GM23338 (cell line): Measurements from ENCODE around the gene CRYAB. TPM values are rescaled to one million over a fixed set of nuclear protein-coding genes. Genes with fewer than 3 reads are reported as not detected.
"Not testable (repeated sequence)": the region's sequence is repeated elsewhere in the genome, so short reads cannot be mapped to it uniquely, and the experiment has no call there.

Source experiments
- ATAC-seq: fragments of 200-7000 bp; cut with Tn5 transposase; 3 replicates; pipeline ENCODE4 v1.9.1; 2020
- DNase-seq: peaks from one replicate; pipeline ENCODE4 v3.0.0-alpha.2; 2015; ENCODE audit warnings: low spot score
- H2AFZ ChIP-seq: fragments of 200-600 bp; sonication (generic); 2 replicates; pipeline ENCODE4 v1.8.0; 2016; ENCODE audit warnings: antibody characterized with exemption, mild to moderate bottlenecking, moderate library complexity
- H3F3A ChIP-seq: fragments of 200-600 bp; sonication (generic); replicated peaks from 2 replicates; pipeline ENCODE4 v1.8.0; 2017; ENCODE audit warnings: antibody characterized with exemption, mixed run types, low read depth
- H3K27ac ChIP-seq: fragments of 200-600 bp; sonication (generic); 2 replicates; pipeline ENCODE4 v1.6.1; 2016; ENCODE audit warnings: low read depth
- H3K27me3 ChIP-seq: fragments of 200-600 bp; sonication (generic); 2 replicates; pipeline ENCODE4 v1.8.0; 2016; ENCODE audit warnings: mild to moderate bottlenecking, mixed run types, moderate library complexity; ENCODE audit not compliant: insufficient read depth
- H3K36me3 ChIP-seq: fragments of 200-600 bp; sonication (generic); 2 replicates; pipeline ENCODE4 v1.8.0; 2016; ENCODE audit warnings: mild to moderate bottlenecking; ENCODE audit not compliant: insufficient read depth
- H3K4me1 ChIP-seq: fragments of 200-600 bp; sonication (generic); 2 replicates; pipeline ENCODE4 v1.8.0; 2016; ENCODE audit warnings: mild to moderate bottlenecking, moderate library complexity; ENCODE audit not compliant: insufficient read depth
- H3K4me2 ChIP-seq: fragments of 200-600 bp; sonication (generic); 2 replicates; pipeline ENCODE4 v1.7.1; 2017; ENCODE audit warnings: mixed run types
- H3K4me3 ChIP-seq: fragments of 200-600 bp; sonication (generic); 2 replicates; pipeline ENCODE4 v1.6.1; 2016; ENCODE audit warnings: mixed run types
- H3K79me2 ChIP-seq: fragments of 200-600 bp; sonication (generic); replicated peaks from 2 replicates; pipeline ENCODE4 v1.8.0; 2017; ENCODE audit warnings: mild to moderate bottlenecking; ENCODE audit not compliant: insufficient read depth
- H3K9me2 ChIP-seq: fragments of 200-600 bp; sonication (generic); 2 replicates; pipeline ENCODE4 v1.8.0; 2017; ENCODE audit not compliant: insufficient read depth
- H4K20me1 ChIP-seq: fragments of 200-600 bp; sonication (generic); replicated peaks from 2 replicates; pipeline ENCODE4 v1.8.0; 2017; ENCODE audit warnings: mild to moderate bottlenecking; ENCODE audit not compliant: insufficient read depth
- H3K27ac Mint-ChIP-seq: 2 replicates; pipeline ENCODE4 v1.8.0; 2020; ENCODE audit warnings: inconsistent platforms, mild to moderate bottlenecking, moderate library complexity, mixed read lengths
- H3K27me3 Mint-ChIP-seq: 3 replicates; pipeline ENCODE4 v1.8.0; 2022; ENCODE audit warnings: low read depth, mild to moderate bottlenecking, moderate library complexity, mixed read lengths, inconsistent platforms; ENCODE audit not compliant: insufficient read depth, poor library complexity
- H3K36me3 Mint-ChIP-seq: 3 replicates; pipeline ENCODE4 v1.8.0; 2021; ENCODE audit warnings: low read depth, mild to moderate bottlenecking, inconsistent platforms, moderate library complexity, mixed read lengths
- H3K4me1 Mint-ChIP-seq: 3 replicates; pipeline ENCODE4 v1.8.0; 2020; ENCODE audit warnings: mild to moderate bottlenecking, inconsistent platforms, mixed read lengths
- H3K4me3 Mint-ChIP-seq: 3 replicates; pipeline ENCODE4 v1.8.0; 2021; ENCODE audit warnings: moderate library complexity, mild to moderate bottlenecking, inconsistent platforms, mixed read lengths
- H3K9me3 Mint-ChIP-seq: 3 replicates; pipeline ENCODE4 v1.8.0; 2020; ENCODE audit warnings: moderate library complexity, mild to moderate bottlenecking, inconsistent platforms, mixed read lengths
- CTCF ChIP-seq, 2 experiments: fragments of 200-600 bp in 1 of 2; sonication (generic) in 1 of 2; conservative IDR thresholded peaks; 2 replicates each; pipeline versions ENCODE4 v1.5.1 to v1.6.1; 2016 to 2017; ENCODE audit warnings: antibody characterized with exemption in 2 of 2, low read depth in 2 of 2, mild to moderate bottlenecking in 2 of 2, moderate library complexity in 1 of 2
- ETS1 ChIP-seq: IDR thresholded peaks from 2 replicates; pipeline ENCODE4 v1.6.1; 2016; ENCODE audit warnings: antibody characterized with exemption
- EZH2phosphoT487 ChIP-seq: fragments of 200-600 bp; sonication (generic); IDR thresholded peaks from one replicate; pipeline ENCODE4 v1.8.1; 2018; ENCODE audit warnings: antibody characterized with exemption; ENCODE audit not compliant: unreplicated experiment
- JUNB ChIP-seq: IDR thresholded peaks from one replicate; pipeline ENCODE4 v1.6.1; 2016; ENCODE audit warnings: antibody characterized with exemption; ENCODE audit not compliant: unreplicated experiment
- NANOG ChIP-seq: IDR thresholded peaks from 2 replicates; pipeline ENCODE4 v1.6.1; 2016; ENCODE audit warnings: antibody characterized with exemption, borderline replicate concordance
- POLR2AphosphoS5 ChIP-seq: IDR thresholded peaks from 2 replicates; pipeline ENCODE4 v1.6.1; 2016; ENCODE audit warnings: antibody characterized with exemption, low read depth
- REST ChIP-seq: IDR thresholded peaks from one replicate; pipeline ENCODE4 v1.6.1; 2018; ENCODE audit warnings: antibody characterized with exemption; ENCODE audit not compliant: unreplicated experiment
- STAT1 ChIP-seq: IDR thresholded peaks from one replicate; pipeline ENCODE4 v1.6.1; 2016; ENCODE audit warnings: antibody characterized with exemption; ENCODE audit not compliant: unreplicated experiment
- ZNF114 ChIP-seq: fragments of 250-450 bp; sonication (Bioruptor Pico); IDR thresholded peaks from 2 replicates; pipeline ENCODE4 v1.5.0; 2020; ENCODE audit warnings: mild to moderate bottlenecking, moderate library complexity
- ZNF331 ChIP-seq: fragments of 250-450 bp; sonication (Bioruptor Pico); IDR thresholded peaks from 2 replicates; pipeline ENCODE4 v1.5.0; 2020; ENCODE audit warnings: low read depth, mild to moderate bottlenecking, moderate library complexity
- ZNF462 ChIP-seq: fragments of 250-450 bp; sonication (Bioruptor Pico); IDR thresholded peaks from 2 replicates; pipeline ENCODE4 v1.5.0; 2020; ENCODE audit warnings: mild to moderate bottlenecking, moderate library complexity
- polyA plus RNA-seq: library from polyadenylated mRNA; unstranded; fragments of >200 nt; fragmentation: Nextera tagmentation; extraction: Ambion mirVana; gene quantifications from 2 replicates; pipeline ENCODE4 v1.2.1, GENCODE V29; 2016
- total RNA-seq: library from RNA; depleted of rRNA; stranded (reverse); fragments of >200 nt; shearing (Covaris generic); gene quantifications from 2 replicates; pipeline ENCODE4 v1.2.3, GENCODE V29; 2014

CRYAB gene
- total and polyA plus RNA-seq, 2 experiments from 2014 or later: 6.1 to 9.6 TPM

- H3K27ac Mint-ChIP-seq, H3K79me2 ChIP-seq, H3K4me3 Mint-ChIP-seq, H3K4me3 ChIP-seq, H3K9me3 Mint-ChIP-seq, H3K27me3 ChIP-seq, DNase-seq, H3K27ac ChIP-seq, H4K20me1 ChIP-seq, H3K9me2 ChIP-seq, H2AFZ ChIP-seq, H3K36me3 Mint-ChIP-seq, H3K4me2 ChIP-seq, ATAC-seq, H3K36me3 ChIP-seq, H3K27me3 Mint-ChIP-seq: not testable (repeated sequence)
- Histone ChIP-seq H3F3A (peaks cover 14% of the 10 kb centered on the region; the same call in 1 of the 2 replicates), H3K4me1 (peaks cover 24% of the 10 kb centered on the region)
- H3K4me1 Mint-ChIP-seq: peaks cover 29% of the 10 kb centered on the region
Measured at GRCh38 chr11:111933176-111933575, 21.6 kb upstream of the CRYAB start.

- Mint-ChIP-seq H3K27me3 (peaks cover 5% of the 10 kb centered on the region), H3K36me3 (no peaks in the 10 kb centered on the region), H3K4me1 (peaks cover 23% of the 10 kb centered on the region), H3K9me3 (no peaks in the 10 kb centered on the region; the same call in 2 of the 3 replicates), H3K27ac (no peak overlapping the region), H3K4me3 (no peak overlapping the region)
- Histone ChIP-seq H3K27me3 (no peaks in the 10 kb centered on the region), H4K20me1 (no peaks in the 10 kb centered on the region), H3K27ac (no peak overlapping the region), H3K4me3 (no peak overlapping the region), H3F3A (peaks cover 11% of the 10 kb centered on the region; the same call in 1 of the 2 replicates), H3K79me2 (no peaks in the 10 kb centered on the region), H3K36me3 (no peaks in the 10 kb centered on the region), H3K4me1 (peaks cover 18% of the 10 kb centered on the region), H3K9me2 (no peaks in the 10 kb centered on the region), H3K4me2 (no peak overlapping the region), H2AFZ (no peak overlapping the region)
- ATAC-seq (no peak), DNase-seq (no peak)
- no peak for TF ChIP-seq ZNF462 (CRISPR knock-in tag)
- TF ChIP-seq ZNF331: no peak
- no peak for TF ChIP-seq JUNB
- no peak for TF ChIP-seq POLR2AphosphoS5
- no peak for TF ChIP-seq EZH2phosphoT487
- no peak for TF ChIP-seq NANOG
- no peak for TF ChIP-seq ZNF114
- no peak for TF ChIP-seq CTCF (conservative IDR thresholded peaks at IDR 0.05; ENCODE audit: low read depth in 2 of 2)
- TF ChIP-seq REST: no peak
- TF ChIP-seq STAT1: no peak
- TF ChIP-seq ETS1: no peak
Measured at GRCh38 chr11:111932611-111932950, 21.0 kb upstream of the CRYAB start.
